Measurements from ENCODE around the gene SEC16B.

The SEC16B gene

DNA sequence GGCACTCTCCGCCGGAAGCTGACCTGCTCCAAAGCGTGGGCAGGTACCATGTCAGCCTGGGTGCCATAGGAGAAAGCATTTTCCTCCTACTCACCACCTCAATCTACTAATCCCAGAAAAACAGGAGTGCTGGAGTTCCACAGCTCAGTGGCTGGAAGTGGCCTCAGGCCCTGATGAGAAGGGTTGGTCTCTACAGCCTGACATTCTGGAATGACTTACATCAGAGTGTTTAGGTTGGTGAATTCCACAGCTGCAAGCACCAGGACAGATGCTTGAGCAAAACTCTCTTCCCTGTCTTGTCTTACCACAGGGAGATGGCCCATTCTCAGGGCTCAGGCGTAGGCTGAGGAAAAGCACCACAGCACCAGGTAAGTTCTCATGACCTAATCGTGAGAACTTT lies 5.5 kb downstream of the SEC16B start:
- no peak overlapping the region for H3K4me3 ChIP-seq (ENCODE audit: low read depth, low read length)
- TF ChIP-seq, protein P1, sequence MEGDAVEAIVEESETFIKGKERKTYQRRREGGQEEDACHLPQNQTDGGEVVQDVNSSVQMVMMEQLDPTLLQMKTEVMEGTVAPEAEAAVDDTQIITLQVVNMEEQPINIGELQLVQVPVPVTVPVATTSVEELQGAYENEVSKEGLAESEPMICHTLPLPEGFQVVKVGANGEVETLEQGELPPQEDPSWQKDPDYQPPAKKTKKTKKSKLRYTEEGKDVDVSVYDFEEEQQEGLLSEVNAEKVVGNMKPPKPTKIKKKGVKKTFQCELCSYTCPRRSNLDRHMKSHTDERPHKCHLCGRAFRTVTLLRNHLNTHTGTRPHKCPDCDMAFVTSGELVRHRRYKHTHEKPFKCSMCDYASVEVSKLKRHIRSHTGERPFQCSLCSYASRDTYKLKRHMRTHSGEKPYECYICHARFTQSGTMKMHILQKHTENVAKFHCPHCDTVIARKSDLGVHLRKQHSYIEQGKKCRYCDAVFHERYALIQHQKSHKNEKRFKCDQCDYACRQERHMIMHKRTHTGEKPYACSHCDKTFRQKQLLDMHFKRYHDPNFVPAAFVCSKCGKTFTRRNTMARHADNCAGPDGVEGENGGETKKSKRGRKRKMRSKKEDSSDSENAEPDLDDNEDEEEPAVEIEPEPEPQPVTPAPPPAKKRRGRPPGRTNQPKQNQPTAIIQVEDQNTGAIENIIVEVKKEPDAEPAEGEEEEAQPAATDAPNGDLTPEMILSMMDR (IDR thresholded peaks at IDR 0.05; ENCODE audit: low read depth, low read length), result no peak

DNA sequence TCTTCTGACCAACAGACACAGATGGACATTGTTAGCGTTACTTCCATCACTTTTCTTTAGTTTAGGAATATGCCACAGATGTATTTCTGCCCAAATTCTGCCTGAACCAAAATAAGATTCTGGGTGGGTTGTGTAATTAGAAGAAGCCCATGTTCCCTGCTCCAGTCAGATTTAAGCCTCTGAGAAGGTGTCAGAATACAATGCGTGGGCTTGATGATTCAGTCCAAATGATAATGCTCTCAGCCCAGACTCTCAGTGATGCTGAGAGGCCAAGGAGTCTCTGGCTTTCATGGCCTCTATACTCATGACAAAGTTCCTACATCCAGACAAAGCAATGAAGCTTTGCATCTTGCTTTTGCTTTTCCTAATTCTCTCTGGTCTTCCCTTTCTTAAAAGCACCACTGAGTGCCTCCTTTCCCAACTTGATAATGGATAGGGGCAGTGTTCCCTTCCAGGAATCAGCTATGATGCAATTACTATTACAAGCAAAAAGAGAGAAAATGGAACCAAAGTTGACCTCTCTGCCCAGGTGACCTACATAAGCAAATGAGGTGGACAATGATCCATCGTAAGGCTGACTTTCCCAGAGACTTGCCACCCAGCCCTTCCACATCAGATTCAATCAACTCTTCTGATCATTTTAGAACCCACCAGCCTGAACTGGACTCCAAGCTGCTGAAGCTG lies 8.8 kb downstream of the SEC16B start:
- TF ChIP-seq, protein P1 (IDR thresholded peaks at IDR 0.05; ENCODE audit: low read depth, low read length), result no peak
- no peak overlapping the region for H3K4me3 ChIP-seq (ENCODE audit: low read depth, low read length)

DNA sequence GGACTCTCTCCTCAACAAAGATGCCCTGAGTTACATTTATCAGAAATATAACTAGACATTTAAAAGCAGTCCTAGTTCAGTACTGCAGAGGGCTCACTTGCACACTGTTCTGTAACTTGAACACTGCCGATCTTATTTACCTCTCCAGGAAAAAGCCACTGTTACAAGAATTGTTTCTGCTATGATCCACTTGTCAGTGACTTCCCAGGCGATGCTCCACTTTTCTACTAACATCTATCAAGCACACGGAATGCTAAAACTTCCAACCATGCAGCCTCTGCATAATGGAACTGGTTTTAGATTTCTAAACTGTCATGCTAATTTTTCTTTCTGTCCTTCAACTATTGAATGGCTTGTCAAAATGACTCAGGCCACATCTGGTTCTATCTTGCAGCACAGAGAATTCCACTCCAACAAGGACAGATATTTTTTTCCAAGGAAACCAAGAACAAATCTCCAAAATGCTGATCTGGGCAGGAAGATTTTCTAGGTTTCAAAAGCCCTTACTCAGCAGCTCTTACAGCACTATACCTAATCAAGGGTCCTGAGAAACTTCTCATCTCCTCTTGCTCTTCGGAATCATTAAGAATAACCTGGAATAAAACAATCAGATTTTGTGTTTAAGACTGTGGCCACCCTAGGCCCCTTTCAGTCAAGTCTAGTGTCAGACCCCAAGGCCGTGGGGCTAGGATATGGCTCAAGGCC lies 9.9 kb downstream of the SEC16B start:
- TF ChIP-seq, protein P1 (IDR thresholded peaks at IDR 0.05; ENCODE audit: low read depth, low read length), result peak; percentile 11; the same call in 1 of the 2 replicates
- H3K4me3 ChIP-seq (ENCODE audit: low read depth, low read length), result no peak overlapping the region

DNA sequence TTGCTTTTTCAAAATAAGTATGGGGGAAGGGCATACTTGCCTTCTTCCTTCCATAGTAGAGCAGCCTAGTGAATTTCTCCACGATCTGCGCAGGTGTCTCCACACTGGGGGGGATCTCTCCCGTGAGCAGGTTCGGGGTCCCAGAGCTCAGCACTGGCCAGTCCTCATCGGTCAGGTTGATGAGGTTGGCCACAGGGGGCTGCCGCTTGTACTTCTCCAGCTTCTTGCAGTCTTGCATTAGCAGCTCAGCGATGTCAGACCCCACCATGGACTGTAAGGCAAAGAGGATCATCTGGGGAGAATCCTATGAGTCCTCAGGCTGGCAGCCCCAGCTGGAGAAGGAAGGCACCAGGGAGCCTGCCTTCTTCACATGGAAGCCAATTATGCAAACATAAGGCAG lies 11.8 kb downstream of the SEC16B start:
- no peak overlapping the region for H3K4me3 ChIP-seq (ENCODE audit: low read depth, low read length)
- TF ChIP-seq, protein P1 (IDR thresholded peaks at IDR 0.05; ENCODE audit: low read depth, low read length), result no peak

DNA sequence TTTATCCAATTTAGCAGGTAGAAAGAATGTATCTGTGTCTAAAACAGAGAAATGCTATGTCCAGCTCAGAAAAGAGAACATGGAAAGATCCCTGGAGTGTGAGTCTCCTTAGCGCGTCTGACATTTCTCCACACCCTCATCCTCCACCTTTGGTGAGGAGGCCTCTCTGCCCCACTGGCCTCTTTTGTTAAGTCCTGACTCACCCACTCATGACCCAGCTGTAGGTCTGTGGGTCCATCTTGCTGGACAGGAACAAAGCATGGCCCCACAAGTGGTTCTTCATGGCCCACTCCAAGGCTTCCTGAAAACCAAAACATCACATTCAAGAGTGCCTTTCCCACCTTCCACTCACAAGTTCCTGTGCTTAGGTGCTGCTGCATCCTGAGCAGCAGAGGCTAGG lies 15.8 kb downstream of the SEC16B start:
- no peak overlapping the region for H3K4me3 ChIP-seq (ENCODE audit: low read depth, low read length)
- TF ChIP-seq, protein P1 (IDR thresholded peaks at IDR 0.05; ENCODE audit: low read depth, low read length), result no peak

DNA sequence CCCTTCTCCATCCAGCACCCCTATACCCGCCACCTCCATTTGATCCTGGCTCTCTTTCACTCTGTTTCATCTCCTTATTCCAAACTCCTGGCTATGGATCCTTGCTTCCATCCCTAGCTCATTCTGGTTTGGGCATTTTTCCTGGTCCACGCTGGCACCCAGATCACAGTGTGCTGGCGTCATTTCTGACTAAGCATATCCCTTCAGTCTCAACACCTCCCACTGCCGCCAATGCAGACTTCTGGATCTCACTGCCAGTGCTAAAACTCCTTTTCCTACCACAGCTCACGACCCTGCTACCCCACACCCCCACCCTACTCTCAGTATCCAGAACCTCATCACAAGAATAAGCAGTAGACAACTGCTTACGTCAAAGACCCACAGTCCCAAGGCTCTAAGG lies 16.3 kb downstream of the SEC16B start:
- TF ChIP-seq, protein P1 (IDR thresholded peaks at IDR 0.05; ENCODE audit: low read depth, low read length), result no peak
- H3K4me3 ChIP-seq (ENCODE audit: low read depth, low read length), result no peak overlapping the region

DNA sequence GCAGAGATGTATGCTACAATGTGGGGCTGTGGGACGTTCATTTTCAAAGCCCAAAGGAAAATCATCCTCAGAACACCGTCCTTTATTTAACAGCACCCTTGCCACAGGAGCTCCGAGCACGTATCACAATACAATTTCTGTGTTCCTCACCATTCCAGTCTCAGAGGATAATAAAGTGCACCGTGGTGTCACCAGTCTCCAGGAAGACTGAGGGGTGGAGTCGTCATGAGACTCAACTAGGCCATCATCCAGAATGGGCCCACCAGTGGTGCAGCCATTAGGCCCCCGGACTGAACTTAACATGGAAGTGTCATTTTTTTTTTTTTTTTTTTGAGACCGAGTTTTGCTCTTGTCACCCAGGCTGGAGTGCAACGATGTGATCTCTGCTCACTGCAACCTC lies 17.2 kb downstream of the SEC16B start:
- H3K4me3 ChIP-seq (ENCODE audit: low read depth, low read length), result no peak overlapping the region
- TF ChIP-seq, protein P1 (IDR thresholded peaks at IDR 0.05; ENCODE audit: low read depth, low read length), result no peak

All from WI38 (cell line).